Kidney (tissue), 14 donors: ENCODE measurements around the gene LSM14B. TPM values are rescaled to one million over a fixed set of nuclear protein-coding genes. Genes with fewer than 3 reads are reported as not detected.

ENCODE experiments used
- DNase-seq, 5 donors: peaks; one replicate each; pipeline ENCODE4 v3.0.0-alpha.2; 2013 to 2020
- FAIRE-seq: peaks from 2 replicates; lab custom pipeline; 2012; peaks lifted over from hg19 to GRCh38; lab: Jason Lieb, UNC
- H3K27ac ChIP-seq, 2 donors: one replicate each; pipeline ENCODE4 v1.7.0; 2013; ENCODE audit warnings: low read depth in 2 of 2, low read length in 2 of 2, inconsistent platforms in 1 of 2
- H3K27me3 ChIP-seq: one replicate; pipeline ENCODE4 v1.7.1; 2013; ENCODE audit warnings: low read length, inconsistent platforms; ENCODE audit not compliant: control insufficient read depth, insufficient read depth
- H3K36me3 ChIP-seq, 3 donors: one replicate each; pipeline versions ENCODE4 v1.7.0 to v1.7.1; 2013; ENCODE audit warnings: low read length in 3 of 3, control low read depth in 1 of 3, inconsistent platforms in 1 of 3; ENCODE audit not compliant: insufficient read depth in 3 of 3, control insufficient read depth in 2 of 3
- H3K4me1 ChIP-seq, 3 donors: one replicate each; pipeline versions ENCODE4 v1.7.0 to v1.7.1; 2013; ENCODE audit warnings: low read length in 3 of 3, inconsistent platforms in 1 of 3, low read depth in 1 of 3; ENCODE audit not compliant: control insufficient read depth in 2 of 3, insufficient read depth in 2 of 3
- H3K4me3 ChIP-seq, 3 donors: one replicate each; pipeline versions ENCODE4 v1.7.0 to v1.8.1; 2013; ENCODE audit warnings: low read length in 3 of 3, control low read depth in 1 of 3, inconsistent platforms in 1 of 3
- H3K9ac ChIP-seq, 3 donors: one replicate each; pipeline versions ENCODE4 v1.7.0 to v1.7.1; 2013; ENCODE audit warnings: low read length in 3 of 3, control low read depth in 1 of 3, inconsistent platforms in 1 of 3
- H3K9me3 ChIP-seq, 3 donors: one replicate each; pipeline versions ENCODE4 v1.7.0 to v1.7.1; 2013; ENCODE audit warnings: low read length in 3 of 3, control low read depth in 1 of 3, inconsistent platforms in 1 of 3; ENCODE audit not compliant: control insufficient read depth in 2 of 3, insufficient read depth in 1 of 3
- intact Hi-C: fragments of 100-400 bp; cut with DNase I; formaldehyde crosslinking; loops from one replicate; pipeline ENCODE4 v1.11.1; 2022
- polyA plus RNA-seq: library from polyadenylated mRNA; stranded (reverse); fragments of 350-450 nt; fragmentation: Illumina TruSeq; extraction: RNeasy Lipid Tissue Mini Kit (QIAGEN cat#74804); gene quantifications from one replicate; pipeline ENCODE4 v1.2.3, GENCODE V29; 2014; ENCODE audit warnings: low read depth, low replicate concordance; ENCODE audit not compliant: insufficient read depth
- total RNA-seq: library from RNA; stranded (reverse); fragmentation: NEBNext Ultra II Directional; extraction: Animal tissue kit (Norgen Biotek cat#: 25700); gene quantifications from one replicate; pipeline ENCODE4 v1.2.1, GENCODE V29; 2021
- TF ChIP-seq, protein P1 (sequence below): IDR thresholded peaks from 3 replicates; pipeline ENCODE4 v1.5.1; 2012; ENCODE audit warnings: mild to moderate bottlenecking, moderate library complexity, borderline replicate concordance; ENCODE audit not compliant: insufficient read depth; ENCODE audit errors: extremely low read depth
- donor health status: control.
- donor health status: control.
- donor health status: control.
- donor health status: control.
- donor health status: control.
- donor health status: DM: yes; HTN: yes; CAD: no.
- donor health status: Normal renal cell carcinoma (clear cell type).

Gene LSM14B
- total and polyA plus RNA-seq, 2 donors from 2014 or later = 18.0 to 31.6 TPM

DNA sequence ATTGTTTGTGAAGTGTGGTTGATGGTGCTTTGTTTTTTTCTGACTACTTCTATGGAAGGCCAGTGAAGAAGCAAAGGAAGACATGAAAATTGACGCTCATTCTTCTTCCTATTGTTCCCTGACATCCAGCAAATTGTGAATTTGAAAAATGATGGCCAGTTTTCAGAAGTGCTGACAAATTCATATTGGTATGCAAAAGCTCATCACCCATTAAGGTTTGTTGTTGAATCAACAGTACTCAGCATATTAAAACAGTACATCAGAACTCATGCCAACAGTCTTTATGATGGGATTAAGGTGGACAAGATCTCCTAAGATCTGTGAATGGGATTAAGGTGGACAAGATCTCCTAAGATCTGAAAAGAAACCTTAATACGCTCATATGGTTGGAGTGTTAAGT is 59.5 kb downstream of the LSM14B start:
- H3K27ac ChIP-seq = no peak overlapping the region
- DNase-seq (no peak), FAIRE-seq (no peak)
- H3K9me3 ChIP-seq = no peaks in the 10 kb centered on the region
- H3K4me3 ChIP-seq = peak overlapping the region in 2 of 3 donors; percentile 76 to 97
- H3K4me1 ChIP-seq = peaks cover 0 to 6% (median 0%) of the 10 kb centered on the region in 3 donors
- intact Hi-C loops = no loop called here
- TF ChIP-seq, protein P1, sequence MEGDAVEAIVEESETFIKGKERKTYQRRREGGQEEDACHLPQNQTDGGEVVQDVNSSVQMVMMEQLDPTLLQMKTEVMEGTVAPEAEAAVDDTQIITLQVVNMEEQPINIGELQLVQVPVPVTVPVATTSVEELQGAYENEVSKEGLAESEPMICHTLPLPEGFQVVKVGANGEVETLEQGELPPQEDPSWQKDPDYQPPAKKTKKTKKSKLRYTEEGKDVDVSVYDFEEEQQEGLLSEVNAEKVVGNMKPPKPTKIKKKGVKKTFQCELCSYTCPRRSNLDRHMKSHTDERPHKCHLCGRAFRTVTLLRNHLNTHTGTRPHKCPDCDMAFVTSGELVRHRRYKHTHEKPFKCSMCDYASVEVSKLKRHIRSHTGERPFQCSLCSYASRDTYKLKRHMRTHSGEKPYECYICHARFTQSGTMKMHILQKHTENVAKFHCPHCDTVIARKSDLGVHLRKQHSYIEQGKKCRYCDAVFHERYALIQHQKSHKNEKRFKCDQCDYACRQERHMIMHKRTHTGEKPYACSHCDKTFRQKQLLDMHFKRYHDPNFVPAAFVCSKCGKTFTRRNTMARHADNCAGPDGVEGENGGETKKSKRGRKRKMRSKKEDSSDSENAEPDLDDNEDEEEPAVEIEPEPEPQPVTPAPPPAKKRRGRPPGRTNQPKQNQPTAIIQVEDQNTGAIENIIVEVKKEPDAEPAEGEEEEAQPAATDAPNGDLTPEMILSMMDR = no peak
- peaks cover 0 to 8% (median 5%) of the 10 kb centered on the region in 3 donors for H3K36me3 ChIP-seq
- peak overlapping the region in 1 of 3 donors; percentile 90 for H3K9ac ChIP-seq
- no peaks in the 10 kb centered on the region for H3K27me3 ChIP-seq

DNA sequence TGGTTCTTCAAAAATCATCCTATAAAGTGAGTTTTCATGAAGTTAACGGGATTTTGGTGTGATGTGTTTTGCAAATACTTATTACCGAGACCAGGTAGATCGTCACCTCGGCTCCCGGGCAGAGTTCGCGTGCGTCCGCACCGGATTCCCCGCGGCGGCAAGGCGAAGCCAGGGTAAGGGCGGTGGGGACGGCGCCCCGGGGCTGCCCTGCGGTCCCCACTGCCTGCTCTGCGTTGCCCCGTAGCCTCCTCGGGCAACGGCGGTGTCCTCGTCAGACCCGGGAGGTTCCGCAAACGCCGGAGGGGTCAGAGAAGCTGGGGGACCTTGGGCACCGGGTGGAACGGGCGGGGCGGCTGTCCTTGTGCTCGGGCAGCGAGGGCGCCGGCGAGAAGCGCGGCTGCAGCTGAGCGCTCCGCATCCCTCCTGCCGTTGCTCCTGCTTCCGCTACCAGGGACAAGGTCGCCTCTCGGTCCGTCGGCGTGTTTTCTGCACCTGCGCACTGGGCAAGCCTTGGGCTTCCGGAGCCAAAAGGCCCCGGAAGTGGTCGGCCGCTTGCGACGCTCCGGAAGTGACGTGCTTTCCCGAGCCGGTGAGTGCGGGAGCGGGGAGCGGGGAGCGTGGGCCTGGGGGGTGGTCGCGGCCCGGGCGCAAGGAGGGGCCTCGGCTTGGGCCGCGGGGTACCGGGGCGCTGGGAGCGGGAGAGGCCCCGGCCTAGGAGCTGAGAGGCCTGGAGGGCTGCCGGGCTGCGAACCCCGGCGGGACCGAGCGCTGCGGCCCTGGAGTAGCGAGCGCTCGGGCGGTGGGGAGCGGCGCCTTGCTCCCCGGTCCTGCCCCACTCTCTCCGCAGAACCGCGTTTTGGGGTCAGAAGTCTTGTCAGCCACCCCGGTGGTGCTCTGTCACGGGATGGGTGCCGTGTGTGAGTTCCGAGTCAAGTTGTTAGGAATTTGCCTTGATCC is 60.5 kb downstream of the LSM14B start, which contains the start of gene MTG2:
Gene MTG2 (plus strand): TSS at position 560 of the 957 bp plus-strand sequence. CDS start 10,393 bp downstream, outside the sequence.
- Histone ChIP-seq H3K27me3 (no peaks in the 10 kb centered on the region), H3K9me3 (no peaks in the 10 kb centered on the region), H3K36me3 (peaks cover 0 to 8% (median 5%) of the 10 kb centered on the region in 3 donors), H3K4me3 (peak within 1 kb of the TSS; percentile 92 to 97 (median 94)), H3K9ac (peak within 1 kb of the TSS; percentile 83 to 95 (median 90)), H3K4me1 (peaks cover 0 to 6% (median 0%) of the 10 kb centered on the region in 3 donors), H3K27ac (peak within 1 kb of the TSS; percentile 92 to 93)
- intact Hi-C loops = no loop called here
- TF ChIP-seq, protein P1 = peak; percentile 7
- peak; percentile 96 to 99 (median 98) for DNase-seq
- no peak for FAIRE-seq

DNA sequence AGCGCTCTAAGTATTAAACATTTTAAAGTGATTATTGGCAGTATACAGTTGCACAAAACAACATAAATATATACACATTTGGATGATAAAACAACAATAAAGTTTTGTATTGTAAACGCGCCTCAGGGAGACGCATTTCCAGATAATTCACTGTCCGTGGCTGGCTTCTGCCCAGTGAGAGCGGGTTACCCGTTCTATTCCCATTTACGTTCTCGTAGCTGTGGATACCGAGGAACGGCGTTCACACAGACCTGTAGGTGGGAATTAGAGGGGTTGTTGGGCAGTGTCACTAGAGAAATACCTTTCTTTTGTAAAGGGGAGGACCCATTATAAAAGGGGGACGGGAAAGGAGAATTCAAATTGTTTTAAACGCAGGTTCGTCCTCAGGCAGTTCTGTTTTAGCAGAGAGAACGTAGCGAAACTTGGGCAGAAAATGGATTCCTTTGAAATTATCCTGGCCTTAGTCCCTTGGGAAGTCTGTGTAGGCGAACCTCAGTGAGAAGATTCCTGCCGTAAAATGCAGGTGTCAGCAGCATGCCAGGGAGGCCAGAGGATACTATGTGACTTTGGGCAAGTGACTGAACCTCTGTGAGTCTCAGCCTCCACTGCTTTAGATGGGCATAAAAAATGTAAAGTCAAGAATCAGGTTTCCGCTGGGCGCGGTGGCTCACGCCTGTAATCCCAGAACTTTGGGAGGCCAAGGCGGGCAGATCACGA is 61.3 kb downstream of the LSM14B start:
- DNase-seq = peak in 1 of 5 donors; percentile 15
- TF ChIP-seq, protein P1 = no peak
- Histone ChIP-seq H3K4me3 (peak overlapping the region; percentile 92 to 97 (median 94)), H3K27me3 (no peaks in the 10 kb centered on the region), H3K27ac (peak overlapping the region in 1 of 2 donors; percentile 93), H3K9me3 (no peaks in the 10 kb centered on the region), H3K4me1 (peaks cover 0 to 6% (median 0%) of the 10 kb centered on the region in 3 donors), H3K36me3 (peaks cover 0 to 8% (median 5%) of the 10 kb centered on the region in 3 donors), H3K9ac (peak overlapping the region; percentile 83 to 92 (median 90))
- no peak for FAIRE-seq
- intact Hi-C loops = no loop called here

Other genes with a start within 250 kb of the LSM14B start
- gene TAF4, start 56.6 kb upstream of the LSM14B start, total RNA-seq = 18.4 TPM
- 3.7 TPM for gene TAF4, start 56.6 kb upstream of the LSM14B start, polyA plus RNA-seq
- 190 TPM for gene PSMA7, start 20.9 kb downstream of the LSM14B start, total RNA-seq
- gene PSMA7, start 20.9 kb downstream of the LSM14B start, polyA plus RNA-seq = 315 TPM
- 12.0 TPM for gene SS18L1, start 21.3 kb downstream of the LSM14B start, total RNA-seq
- gene SS18L1, start 21.3 kb downstream of the LSM14B start, polyA plus RNA-seq = 6.5 TPM
- 36.1 TPM for gene MTG2, start 60.6 kb downstream of the LSM14B start, total RNA-seq
- 45.2 TPM for gene MTG2, start 60.6 kb downstream of the LSM14B start, polyA plus RNA-seq
- not detected for gene HRH3, start 97.8 kb downstream of the LSM14B start, total RNA-seq
- gene HRH3, start 97.8 kb downstream of the LSM14B start, polyA plus RNA-seq = not detected
- 57.1 TPM for gene OSBPL2, start 116.0 kb downstream of the LSM14B start, total RNA-seq
- gene OSBPL2, start 116.0 kb downstream of the LSM14B start, polyA plus RNA-seq = 20.4 TPM
- gene ADRM1, start 180.5 kb downstream of the LSM14B start, total RNA-seq = 64.4 TPM
- gene ADRM1, start 180.5 kb downstream of the LSM14B start, polyA plus RNA-seq = 79.4 TPM
- gene LAMA5, start 244.8 kb downstream of the LSM14B start, total RNA-seq = 342 TPM
- gene LAMA5, start 244.8 kb downstream of the LSM14B start, polyA plus RNA-seq = 94.0 TPM